Testis (tissue), 2 donors: ENCODE results near the gene C15orf62.

Source experiments
- POLR2A ChIP-seq: fragments of 450-650 bp; IDR thresholded peaks from one replicate; pipeline ENCODE4 v1.6.1; 2017; ENCODE audit warnings: antibody characterized with exemption, mild to moderate bottlenecking, moderate library complexity
- TF ChIP-seq, protein P1 (sequence below), 3 experiments: fragments of 450-650 bp in 2 of 3; fragments of 200-600 bp in 1 of 3; sonication (generic) in 1 of 3; IDR thresholded peaks; one replicate each; pipeline ENCODE4 v1.5.1; 2016 to 2019; ENCODE audit warnings: antibody characterized with exemption in 3 of 3, mild to moderate bottlenecking in 2 of 3, moderate library complexity in 1 of 3

GRCh38 chr15:40722354-40722753 is 47.4 kb upstream of the C15orf62 start:
- TF ChIP-seq, protein P1, sequence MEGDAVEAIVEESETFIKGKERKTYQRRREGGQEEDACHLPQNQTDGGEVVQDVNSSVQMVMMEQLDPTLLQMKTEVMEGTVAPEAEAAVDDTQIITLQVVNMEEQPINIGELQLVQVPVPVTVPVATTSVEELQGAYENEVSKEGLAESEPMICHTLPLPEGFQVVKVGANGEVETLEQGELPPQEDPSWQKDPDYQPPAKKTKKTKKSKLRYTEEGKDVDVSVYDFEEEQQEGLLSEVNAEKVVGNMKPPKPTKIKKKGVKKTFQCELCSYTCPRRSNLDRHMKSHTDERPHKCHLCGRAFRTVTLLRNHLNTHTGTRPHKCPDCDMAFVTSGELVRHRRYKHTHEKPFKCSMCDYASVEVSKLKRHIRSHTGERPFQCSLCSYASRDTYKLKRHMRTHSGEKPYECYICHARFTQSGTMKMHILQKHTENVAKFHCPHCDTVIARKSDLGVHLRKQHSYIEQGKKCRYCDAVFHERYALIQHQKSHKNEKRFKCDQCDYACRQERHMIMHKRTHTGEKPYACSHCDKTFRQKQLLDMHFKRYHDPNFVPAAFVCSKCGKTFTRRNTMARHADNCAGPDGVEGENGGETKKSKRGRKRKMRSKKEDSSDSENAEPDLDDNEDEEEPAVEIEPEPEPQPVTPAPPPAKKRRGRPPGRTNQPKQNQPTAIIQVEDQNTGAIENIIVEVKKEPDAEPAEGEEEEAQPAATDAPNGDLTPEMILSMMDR (IDR thresholded peaks at IDR 0.05): no peak
- no peak for TF ChIP-seq POLR2A
